ENCODE data around the gene LYPD4.

LYPD4 gene

GRCh38 chr19:41872775-41873647 lies 28.5 kb upstream of the LYPD4 start:
- DNase-seq, result peak; percentile 57

DNA sequence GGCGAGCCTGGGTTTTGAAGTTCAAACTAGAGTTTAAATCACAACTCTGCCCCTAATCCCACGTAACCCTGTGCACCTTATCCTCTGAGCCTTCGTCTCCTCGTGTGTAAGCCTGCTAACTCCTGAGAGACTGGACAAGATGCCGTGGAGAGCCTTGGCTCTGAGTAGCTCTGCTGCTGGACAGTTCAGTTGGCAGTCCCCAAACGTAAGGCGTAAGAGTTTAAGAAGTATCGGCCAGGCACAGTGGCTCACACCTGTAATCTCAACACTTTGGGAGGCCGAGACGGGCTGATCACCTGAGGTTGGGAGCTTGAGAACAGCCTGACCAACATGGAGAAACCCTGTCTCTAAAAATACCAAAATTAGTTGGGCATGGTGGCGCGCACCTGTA lies 27.9 kb upstream of the LYPD4 start:
- DNase-seq, result no peak

DNA sequence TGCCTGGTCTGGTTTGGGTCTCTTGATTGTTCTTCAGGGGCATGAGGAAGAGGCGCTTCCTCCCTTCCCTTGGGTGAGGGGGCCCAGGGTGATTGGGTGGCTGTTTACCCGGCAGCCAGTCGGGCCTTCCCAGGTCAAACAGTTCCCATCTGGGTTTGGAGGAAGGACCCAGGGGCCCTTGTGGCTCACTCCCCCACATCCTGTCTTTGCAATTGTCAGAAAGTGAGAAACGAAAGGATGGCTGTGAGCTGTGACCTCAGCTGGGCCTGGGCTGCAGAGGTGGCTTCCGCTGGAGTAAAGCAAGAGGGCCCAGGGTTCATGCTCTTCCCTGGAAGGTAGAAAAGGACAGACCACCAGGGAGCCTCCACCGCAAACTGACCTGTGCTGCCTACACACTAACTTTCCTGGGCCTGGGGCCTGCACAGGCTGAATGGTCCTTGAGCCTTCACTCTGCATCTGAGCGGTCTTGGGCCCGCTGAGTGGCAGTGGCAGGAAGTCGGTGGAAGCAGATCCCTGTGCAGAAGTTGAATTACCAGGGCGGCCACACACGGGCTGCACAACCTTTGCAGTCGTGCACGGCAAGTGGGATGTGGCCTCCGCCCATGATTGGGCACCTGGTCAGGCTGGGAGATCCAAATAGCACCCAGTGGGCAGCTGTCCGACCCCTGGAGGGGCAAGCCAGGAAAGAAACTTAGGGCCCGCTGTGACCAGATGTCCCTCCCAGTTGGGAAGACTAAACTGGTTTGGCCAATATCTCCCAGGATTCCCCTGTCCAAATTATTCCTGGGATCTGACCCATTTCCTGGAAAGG lies 27.3 kb upstream of the LYPD4 start:
- no peak for DNase-seq

- peak; percentile 31 for DNase-seq
These were observed 26.0 kb upstream of the LYPD4 start for GRCh38 chr19:41870401-41870873.

- DNase-seq, result no peak
These were observed 25.0 kb upstream of the LYPD4 start for GRCh38 chr19:41869374-41869955.

DNA sequence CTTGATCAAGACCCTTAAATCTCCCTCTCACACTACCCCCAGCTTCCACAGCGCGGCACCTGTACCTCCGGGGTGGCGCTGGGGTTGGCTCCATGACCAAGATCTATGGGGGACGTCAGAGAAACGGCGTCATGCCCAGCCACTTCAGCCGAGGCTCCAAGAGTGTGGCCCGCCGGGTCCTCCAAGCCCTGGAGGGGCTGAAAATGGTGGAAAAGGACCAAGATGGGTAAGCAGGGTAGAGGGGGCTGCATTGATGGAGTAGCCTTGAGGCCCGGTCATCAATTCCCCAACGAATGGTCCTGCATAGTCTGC lies 24.5 kb upstream of the LYPD4 start:
- DNase-seq, result no peak

GRCh38 chr19:41868120-41868988 lies 23.9 kb upstream of the LYPD4 start:
- DNase-seq, result no peak

GRCh38 chr19:41866284-41866683 lies 21.8 kb upstream of the LYPD4 start:
- no peak for DNase-seq

GRCh38 chr19:41864374-41864773 lies 19.9 kb upstream of the LYPD4 start:
- DNase-seq, result no peak

DNA sequence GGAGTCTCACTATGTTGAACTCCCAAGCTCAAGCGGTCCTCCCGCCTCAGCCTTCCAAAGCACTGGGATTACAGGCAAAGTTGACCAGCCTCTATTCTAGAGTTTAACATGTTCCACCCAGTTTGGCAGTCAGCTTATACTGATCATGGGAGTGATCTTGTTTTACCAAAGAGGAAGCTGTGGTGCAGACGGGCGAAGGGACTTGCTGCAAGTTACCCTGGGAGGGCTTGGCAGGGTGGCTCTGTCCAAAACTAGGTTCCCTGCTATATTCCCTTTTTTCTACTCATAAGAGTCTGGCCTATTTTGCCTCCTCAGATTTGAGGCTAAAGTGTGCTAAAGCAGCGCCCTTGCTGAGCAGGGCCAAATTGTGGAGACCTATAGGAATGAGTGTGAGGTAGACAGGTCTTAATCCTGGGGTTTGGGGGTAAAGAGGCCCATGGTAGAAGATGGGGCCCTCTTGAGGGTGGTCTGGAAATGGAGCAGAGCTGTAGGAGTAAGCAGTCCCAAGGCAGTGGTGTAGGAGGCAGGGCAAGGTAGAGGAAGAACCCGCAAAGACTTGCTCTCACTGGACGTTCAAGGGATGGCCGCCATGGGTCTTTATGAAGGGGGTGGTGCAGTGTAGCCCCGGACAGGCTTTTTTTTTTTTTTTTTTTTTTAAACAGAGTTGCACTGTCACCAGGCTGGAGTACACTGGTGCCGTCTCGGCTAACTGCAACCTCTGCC lies 18.9 kb upstream of the LYPD4 start:
- DNase-seq, result no peak

- DNase-seq, result no peak
These were observed 18.0 kb upstream of the LYPD4 start for GRCh38 chr19:41862445-41862986.

GRCh38 chr19:41861846-41862245 lies 17.4 kb upstream of the LYPD4 start:
- DNase-seq, result no peak

DNA sequence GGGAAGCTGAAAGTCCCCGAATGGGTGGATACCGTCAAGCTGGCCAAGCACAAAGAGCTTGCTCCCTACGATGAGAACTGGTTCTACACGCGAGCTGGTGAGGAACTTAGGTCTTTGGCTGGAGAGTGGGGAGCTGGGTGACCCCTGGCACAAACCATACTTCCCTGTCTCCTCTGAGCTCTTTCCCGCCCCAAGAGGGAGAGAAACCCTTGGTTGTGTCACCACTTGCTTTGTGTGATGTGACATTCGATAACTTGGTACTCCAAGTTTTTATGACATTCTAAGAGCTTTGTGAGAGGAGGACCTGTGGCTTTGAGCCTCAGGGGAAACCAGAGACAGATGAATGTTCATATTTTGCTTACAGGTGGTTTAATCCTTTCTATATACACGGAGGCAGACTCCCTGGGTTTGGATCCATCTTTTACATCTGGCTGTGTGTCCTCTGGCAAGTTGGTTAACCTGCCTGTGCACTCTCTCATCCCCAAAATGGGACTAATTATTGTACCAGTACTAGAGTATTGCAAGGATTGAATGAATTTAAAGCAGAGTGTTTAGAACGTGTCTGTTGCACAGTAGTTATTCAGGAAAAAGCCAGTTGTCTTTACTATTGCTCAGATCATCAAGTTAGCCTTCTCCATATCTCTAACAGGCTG lies 16.8 kb upstream of the LYPD4 start:
- DNase-seq, result no peak

- no peak for DNase-seq
These were observed 16.1 kb upstream of the LYPD4 start for GRCh38 chr19:41860419-41861115.

GRCh38 chr19:41859618-41860418 lies 15.3 kb upstream of the LYPD4 start, which contains the start of gene RPS19:
Gene RPS19, plus strand, starts transcription at chr19:41860255. Its CDS starts 520 bp downstream, at chr19:41860775.
- DNase-seq, result peak; percentile 99

- no peak for DNase-seq
These were observed 14.7 kb upstream of the LYPD4 start for GRCh38 chr19:41859213-41859617.

DNA sequence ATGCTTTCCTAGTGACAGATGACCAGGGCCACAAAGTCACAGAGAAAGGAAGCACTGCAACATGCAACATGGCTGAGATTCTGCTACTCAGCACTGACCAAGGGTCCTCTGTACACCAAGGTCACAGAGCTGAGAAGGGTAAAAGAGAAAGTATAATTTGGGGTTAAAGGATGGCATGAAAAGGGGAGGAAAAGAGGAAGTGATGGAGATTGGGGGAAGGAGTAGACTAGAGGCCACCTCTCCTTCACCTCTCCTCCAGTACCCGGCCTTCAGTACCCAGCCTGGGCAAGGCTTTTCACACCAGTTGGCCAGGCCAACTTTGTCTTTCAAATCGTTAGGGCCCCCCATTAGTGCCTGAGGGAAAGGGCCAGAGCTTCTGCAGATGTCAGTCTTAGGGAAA lies 9.3 kb upstream of the LYPD4 start:
- no peak for DNase-seq

DNA sequence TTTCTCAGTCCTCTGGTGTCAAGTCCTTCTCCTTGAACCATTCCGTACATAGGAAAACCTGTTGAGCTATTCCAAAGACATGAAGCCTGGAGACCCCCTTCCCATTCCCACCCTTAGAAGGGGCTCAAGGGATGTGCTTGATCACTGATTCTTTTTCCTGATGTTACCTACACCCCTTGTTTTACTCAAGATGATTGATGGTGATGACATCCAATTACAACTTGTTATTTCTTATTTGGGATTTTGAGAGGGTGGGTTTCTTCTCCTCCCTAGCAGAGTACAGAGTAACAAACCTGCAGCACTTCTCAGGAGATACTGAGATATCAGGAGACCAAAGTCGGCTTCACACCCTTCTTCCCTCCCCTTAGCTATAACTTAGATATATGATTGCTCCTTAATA lies 8.9 kb upstream of the LYPD4 start:
- DNase-seq, result no peak

DNA sequence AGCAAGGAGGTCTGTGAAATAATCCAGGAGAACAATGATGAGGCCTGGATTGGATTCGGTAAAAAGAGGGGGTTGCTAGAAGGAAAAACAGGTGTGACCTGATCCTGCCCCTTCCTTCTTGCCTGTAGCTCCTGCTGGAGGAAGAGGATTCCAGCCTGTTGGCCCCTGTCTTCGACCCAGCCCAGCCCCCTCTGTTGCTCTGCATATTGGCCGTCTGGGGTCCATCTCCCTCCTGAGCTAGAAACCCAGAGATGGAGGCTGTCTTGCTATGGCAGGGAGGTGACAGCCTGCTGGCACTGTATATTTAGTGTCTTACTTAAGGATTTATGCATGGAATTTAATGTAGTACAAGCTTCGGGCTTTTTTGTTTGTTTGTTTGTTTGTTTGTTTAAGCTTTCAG lies 7.0 kb upstream of the LYPD4 start:
- no peak for DNase-seq

GRCh38 chr19:41850381-41850780 lies 5.9 kb upstream of the LYPD4 start:
- no peak for DNase-seq

Data from fibroblast of upper back skin (primary cell).